Activated CD8-positive, alpha-beta memory T cell treated with anti-CD3 and anti-CD28 coated beads, Interleukin-2, amount 50 U/mL, for 4 hours (primary cell): ENCODE results near the gene SERPINB3.
"Not testable (repeated sequence)": the region's sequence is repeated elsewhere in the genome, so short reads cannot be mapped to it uniquely, and the experiment has no call there.

Experiments used
- DNase-seq: peaks from one replicate; pipeline ENCODE4 v3.0.0-alpha.2; 2020

The SERPINB3 gene

GRCh38 chr18:63661750-63662149 is at the start of gene SERPINB3:
Gene SERPINB3, minus strand, starts transcription at chr18:63661893. Its CDS starts 677 bp downstream, at chr18:63661216.
- DNase-seq, result not testable (repeated sequence)

- DNase-seq, result no peak
These were observed 47.0 kb upstream of the SERPINB3 start for GRCh38 chr18:63708650-63709049.

GRCh38 chr18:63707816-63708215 is 46.1 kb upstream of the SERPINB3 start:
- no peak for DNase-seq

GRCh38 chr18:63705401-63705800 is 43.7 kb upstream of the SERPINB3 start:
- no peak for DNase-seq

GRCh38 chr18:63702660-63703059 is 41.0 kb upstream of the SERPINB3 start, which contains the start of gene SERPINB11:
Gene SERPINB11, plus strand, starts transcription at chr18:63702960. Its CDS starts 7,234 bp downstream, at chr18:63710194.
- DNase-seq, result no peak

- DNase-seq, result no peak
These were observed 40.3 kb upstream of the SERPINB3 start for GRCh38 chr18:63701952-63702351.

GRCh38 chr18:63700501-63700900 is 38.8 kb upstream of the SERPINB3 start:
- no peak for DNase-seq

- no peak for DNase-seq
These were observed 35.5 kb upstream of the SERPINB3 start for GRCh38 chr18:63697097-63697660.

GRCh38 chr18:63689064-63689463 is 27.4 kb upstream of the SERPINB3 start:
- DNase-seq, result no peak

GRCh38 chr18:63686871-63687270 is 25.2 kb upstream of the SERPINB3 start:
- no peak for DNase-seq

GRCh38 chr18:63684718-63685117 is 23.0 kb upstream of the SERPINB3 start:
- no peak for DNase-seq

- DNase-seq, result no peak
These were observed 22.2 kb upstream of the SERPINB3 start for GRCh38 chr18:63683890-63684289.

GRCh38 chr18:63683152-63683551 is 21.5 kb upstream of the SERPINB3 start:
- no peak for DNase-seq

- DNase-seq, result no peak
These were observed 20.0 kb upstream of the SERPINB3 start for GRCh38 chr18:63681449-63682340.

GRCh38 chr18:63679820-63680606 is 18.3 kb upstream of the SERPINB3 start:
- no peak for DNase-seq

GRCh38 chr18:63677500-63678225 is 16.0 kb upstream of the SERPINB3 start:
- DNase-seq, result no peak

GRCh38 chr18:63676526-63677323 is 15.0 kb upstream of the SERPINB3 start:
- no peak for DNase-seq

- DNase-seq, result no peak
These were observed 2.9 kb upstream of the SERPINB3 start for GRCh38 chr18:63664571-63664970.

- DNase-seq, result not testable (repeated sequence)
These were observed 2.8 kb downstream of the SERPINB3 start for GRCh38 chr18:63658920-63659319.

- DNase-seq, result not testable (repeated sequence)
These were observed 11.4 kb downstream of the SERPINB3 start for GRCh38 chr18:63650271-63650670.

- DNase-seq, result no peak
These were observed 13.5 kb downstream of the SERPINB3 start for GRCh38 chr18:63648241-63648640.

- no peak for DNase-seq
These were observed 14.8 kb downstream of the SERPINB3 start for GRCh38 chr18:63646936-63647335.
